IPS DF 19.7 (cell line): ENCODE data around the gene RB1.

Experiments
- DNase-seq: peaks from one replicate; pipeline ENCODE4 v3.0.0-alpha.2; 2013; ENCODE audit warnings: low read depth, low spot score

RB1 gene

GRCh38 chr13:48528720-48529119 is 225.2 kb downstream of the RB1 start:
- DNase-seq = no peak

- DNase-seq = no peak
Measured at GRCh38 chr13:48530833-48531232, 227.3 kb downstream of the RB1 start.
